Upper lobe of left lung (tissue), 4 donors: Measurements from ENCODE around the gene FBXW7.

Experiments used
- EP300 ChIP-seq, 4 donors: sonication (generic); formaldehyde crosslinking; IDR thresholded peaks; one replicate each; pipeline ENCODE4 v1.5.1; 2017; ENCODE audit warnings: antibody characterized with exemption in 4 of 4, control low read depth in 2 of 4
- POLR2A ChIP-seq, 4 donors: fragments of 450-650 bp; IDR thresholded peaks; one replicate each; pipeline ENCODE4 v1.5.1; 2016 to 2017; ENCODE audit warnings: antibody characterized with exemption in 4 of 4, mild to moderate bottlenecking in 2 of 4
- POLR2AphosphoS5 ChIP-seq, 2 donors: sonication (generic); formaldehyde crosslinking; IDR thresholded peaks; one replicate each; pipeline ENCODE4 v1.5.1; 2017; ENCODE audit warnings: antibody characterized with exemption in 2 of 2
- TF ChIP-seq, protein P1 (sequence below), 6 experiments: fragments of 450-650 bp in 4 of 6; fragments of 200-600 bp in 2 of 6; sonication (generic) in 2 of 6; IDR thresholded peaks; one replicate each; pipeline ENCODE4 v1.5.1; 2016 to 2019; ENCODE audit warnings: antibody characterized with exemption in 6 of 6

DNA sequence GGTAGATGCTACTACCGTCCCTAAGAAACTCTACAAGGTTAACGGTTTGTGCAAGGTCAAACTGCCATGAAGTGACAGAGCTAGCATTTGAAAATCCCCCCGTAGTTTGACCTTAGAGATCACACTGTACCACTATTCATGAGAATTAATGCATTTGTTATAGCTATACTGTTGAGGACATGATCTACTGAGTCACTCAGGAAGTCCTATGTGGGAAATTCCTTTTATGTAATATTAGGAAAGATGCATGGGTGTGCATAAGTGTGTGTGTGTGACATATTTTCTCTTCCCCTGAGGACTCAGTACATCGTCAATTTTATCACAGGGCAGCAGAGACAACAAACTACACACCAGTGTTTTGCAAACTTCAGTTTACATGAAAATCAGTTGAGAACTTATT lies 141.1 kb downstream of the FBXW7 start:
- TF ChIP-seq, protein P1, sequence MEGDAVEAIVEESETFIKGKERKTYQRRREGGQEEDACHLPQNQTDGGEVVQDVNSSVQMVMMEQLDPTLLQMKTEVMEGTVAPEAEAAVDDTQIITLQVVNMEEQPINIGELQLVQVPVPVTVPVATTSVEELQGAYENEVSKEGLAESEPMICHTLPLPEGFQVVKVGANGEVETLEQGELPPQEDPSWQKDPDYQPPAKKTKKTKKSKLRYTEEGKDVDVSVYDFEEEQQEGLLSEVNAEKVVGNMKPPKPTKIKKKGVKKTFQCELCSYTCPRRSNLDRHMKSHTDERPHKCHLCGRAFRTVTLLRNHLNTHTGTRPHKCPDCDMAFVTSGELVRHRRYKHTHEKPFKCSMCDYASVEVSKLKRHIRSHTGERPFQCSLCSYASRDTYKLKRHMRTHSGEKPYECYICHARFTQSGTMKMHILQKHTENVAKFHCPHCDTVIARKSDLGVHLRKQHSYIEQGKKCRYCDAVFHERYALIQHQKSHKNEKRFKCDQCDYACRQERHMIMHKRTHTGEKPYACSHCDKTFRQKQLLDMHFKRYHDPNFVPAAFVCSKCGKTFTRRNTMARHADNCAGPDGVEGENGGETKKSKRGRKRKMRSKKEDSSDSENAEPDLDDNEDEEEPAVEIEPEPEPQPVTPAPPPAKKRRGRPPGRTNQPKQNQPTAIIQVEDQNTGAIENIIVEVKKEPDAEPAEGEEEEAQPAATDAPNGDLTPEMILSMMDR (IDR thresholded peaks at IDR 0.05), result no peak
- no peak for TF ChIP-seq POLR2A (IDR thresholded peaks at IDR 0.05)
- TF ChIP-seq POLR2AphosphoS5 (IDR thresholded peaks at IDR 0.05), result no peak
- TF ChIP-seq EP300 (IDR thresholded peaks at IDR 0.05), result no peak
